IMR-90 (cell line): Measurements from ENCODE around the gene EFEMP2.
"Not testable (repeated sequence)": the region's sequence is repeated elsewhere in the genome, so short reads cannot be mapped to it uniquely, and the experiment has no call there.

Experiments used
- BHLHE40 ChIP-seq: fragments of 150-350 bp; IDR thresholded peaks from 2 replicates; pipeline ENCODE4 v1.6.1; 2016; ENCODE audit warnings: mild to moderate bottlenecking, low read depth, low read length
- POLR2A ChIP-seq: IDR thresholded peaks from 2 replicates; pipeline ENCODE4 v1.6.1; 2012; ENCODE audit warnings: mild to moderate bottlenecking, low read depth, low read length
- RFX5 ChIP-seq: IDR thresholded peaks from 2 replicates; pipeline ENCODE4 v1.8.0; 2012; ENCODE audit warnings: low read depth, mild to moderate bottlenecking, low read length, moderate library complexity

DNA sequence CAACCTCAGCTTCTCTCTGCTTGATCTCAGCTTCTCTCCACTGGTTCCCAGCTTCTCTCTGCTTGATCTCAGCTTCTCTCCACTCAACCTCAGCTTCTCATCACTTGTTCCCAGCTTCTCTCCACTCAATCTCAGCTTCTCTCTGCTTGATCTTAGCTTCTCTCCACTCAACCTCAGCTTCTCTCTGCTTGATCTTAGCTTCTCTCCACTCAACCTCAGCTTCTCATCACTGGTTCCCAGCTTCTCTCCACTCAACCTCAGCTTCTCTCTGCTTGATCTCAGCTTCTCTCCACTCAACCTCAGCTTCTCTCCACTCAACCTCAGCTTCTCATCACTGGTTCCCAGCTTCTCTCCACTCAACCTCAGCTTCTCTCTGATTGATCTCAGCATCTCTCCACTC lies 40.4 kb downstream of the EFEMP2 start:
- not testable (repeated sequence) for TF ChIP-seq POLR2A, BHLHE40, RFX5
